ENCODE data around the gene DSCAM.

Gene DSCAM

GRCh38 chr21:40386294-40386911, 460.6 kb downstream of the DSCAM start:
- DNase-seq (ENCODE audit: low read depth in 2 of 2): no peak

- DNase-seq (ENCODE audit: low read depth in 2 of 2): no peak
Measured at GRCh38 chr21:40385883-40386282, 461.1 kb downstream of the DSCAM start.

DNA sequence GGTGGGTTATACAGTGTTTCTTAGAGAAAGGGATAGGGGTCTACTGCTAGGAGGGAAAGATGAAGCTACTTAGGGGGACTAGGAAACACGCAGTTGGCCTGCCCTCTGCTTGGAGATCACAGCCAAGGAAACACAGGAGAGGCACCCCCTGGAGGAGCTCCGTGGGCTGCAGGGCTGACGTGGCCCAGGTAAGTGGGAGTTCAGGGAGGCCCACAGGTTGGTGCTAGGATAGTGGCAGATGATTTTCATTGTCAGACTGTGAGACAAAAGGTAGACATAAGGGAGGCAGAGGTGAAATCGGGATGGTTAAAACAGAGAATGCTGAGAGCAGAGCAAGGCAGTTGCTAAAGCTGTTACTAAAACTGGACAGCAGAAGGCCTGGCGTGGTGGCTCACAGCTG, 463.0 kb downstream of the DSCAM start:
- no peak for DNase-seq (ENCODE audit: low read depth in 2 of 2)

DNA sequence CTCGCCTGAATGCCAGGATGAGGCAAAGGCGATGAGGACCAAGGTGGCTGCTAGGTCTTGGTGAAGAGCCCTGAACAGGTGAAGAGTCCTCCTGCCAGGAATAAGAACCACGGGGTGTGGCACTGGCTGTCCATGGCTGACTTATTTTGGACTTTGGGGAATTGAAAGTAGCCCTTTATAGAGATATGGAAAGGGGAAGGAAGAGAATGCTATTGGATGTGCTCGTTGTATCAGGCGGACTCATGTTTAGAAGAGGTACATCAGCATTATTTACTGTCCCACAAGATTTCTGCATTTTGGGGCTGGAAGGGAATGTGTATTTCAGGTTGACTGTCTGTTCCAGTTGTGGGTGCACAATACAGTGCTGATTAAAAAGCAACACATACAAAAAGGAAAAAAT, 465.8 kb downstream of the DSCAM start:
- no peak for DNase-seq (ENCODE audit: low read depth in 2 of 2)

GRCh38 chr21:40379881-40380810, 466.8 kb downstream of the DSCAM start:
- DNase-seq (ENCODE audit: low read depth in 2 of 2): no peak

DNA sequence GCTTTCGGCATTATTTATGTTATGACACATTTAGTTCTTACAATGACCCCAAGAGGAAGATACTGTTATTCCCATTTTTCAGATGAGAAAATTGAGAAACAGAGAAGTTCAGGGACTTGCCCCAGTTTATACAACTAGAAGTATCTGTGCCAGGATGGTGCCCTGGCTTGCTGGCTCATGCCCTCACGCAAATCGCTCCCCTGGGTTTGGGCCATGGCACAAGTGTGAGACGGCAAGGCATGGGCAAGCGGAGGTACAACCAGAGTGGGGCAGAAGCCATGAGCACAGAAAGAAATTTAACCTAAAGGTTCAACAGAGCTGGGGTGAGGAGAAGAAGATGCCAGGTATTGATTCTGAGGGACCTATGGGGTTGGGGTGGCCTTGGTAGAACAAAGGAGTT, 469.8 kb downstream of the DSCAM start:
- DNase-seq (ENCODE audit: low read depth in 2 of 2): no peak

- no peak for DNase-seq (ENCODE audit: low read depth in 2 of 2)
Measured at GRCh38 chr21:40373761-40374160, 473.2 kb downstream of the DSCAM start.

GRCh38 chr21:40372506-40372905, 474.5 kb downstream of the DSCAM start:
- DNase-seq (ENCODE audit: low read depth in 2 of 2): no peak

DNA sequence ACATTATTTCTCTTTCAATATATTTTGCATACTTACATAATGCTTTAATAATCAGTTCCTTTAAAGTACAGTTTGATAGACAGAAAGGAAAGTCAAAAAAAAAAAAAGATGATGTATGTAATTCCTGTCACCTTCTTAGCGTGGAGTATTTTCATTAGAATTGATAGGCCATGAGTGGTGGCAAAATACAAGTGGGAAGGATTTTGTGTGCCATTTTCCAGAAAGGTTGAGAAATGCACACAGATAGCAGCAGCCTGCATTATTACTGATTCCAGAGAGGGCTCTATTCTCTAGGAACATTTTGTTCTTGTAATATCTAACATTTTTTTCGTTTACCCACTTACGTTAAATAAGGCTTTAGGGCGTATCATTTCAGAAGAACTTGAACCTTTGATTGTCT, 475.6 kb downstream of the DSCAM start:
- DNase-seq (ENCODE audit: low read depth in 2 of 2): no peak

GRCh38 chr21:40356644-40357043, 490.3 kb downstream of the DSCAM start:
- no peak for DNase-seq (ENCODE audit: low read depth in 2 of 2)

- no peak for DNase-seq (ENCODE audit: low read depth in 2 of 2)
Measured at GRCh38 chr21:40355076-40355475, 491.9 kb downstream of the DSCAM start.

GRCh38 chr21:40351006-40351405, 496.0 kb downstream of the DSCAM start:
- no peak for DNase-seq (ENCODE audit: low read depth in 2 of 2)

GRCh38 chr21:40349591-40349990, 497.4 kb downstream of the DSCAM start:
- no peak for DNase-seq (ENCODE audit: low read depth in 2 of 2)

- DNase-seq (ENCODE audit: low read depth in 2 of 2): no peak
Measured at GRCh38 chr21:40345711-40346321, 501.1 kb downstream of the DSCAM start.

DNA sequence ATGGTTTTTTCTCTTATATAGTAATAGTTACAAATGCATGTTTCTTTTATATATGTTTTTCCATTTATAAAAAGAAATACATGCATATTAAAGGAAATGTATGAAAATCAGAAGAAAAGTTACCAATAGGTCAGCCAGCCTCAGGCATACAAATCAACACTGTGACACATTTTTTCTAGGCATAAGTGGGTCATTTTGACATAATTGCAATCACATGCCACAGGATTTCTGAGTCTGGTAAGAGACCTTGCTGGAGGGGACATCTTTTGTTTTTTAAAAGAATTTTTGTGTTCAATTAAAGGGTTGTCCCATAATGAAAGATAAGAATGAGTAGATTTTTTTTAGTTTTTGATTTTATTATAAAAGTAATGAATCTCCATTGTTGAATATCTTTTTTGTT, 506.6 kb downstream of the DSCAM start:
- no peak for DNase-seq (ENCODE audit: low read depth in 2 of 2)

DNA sequence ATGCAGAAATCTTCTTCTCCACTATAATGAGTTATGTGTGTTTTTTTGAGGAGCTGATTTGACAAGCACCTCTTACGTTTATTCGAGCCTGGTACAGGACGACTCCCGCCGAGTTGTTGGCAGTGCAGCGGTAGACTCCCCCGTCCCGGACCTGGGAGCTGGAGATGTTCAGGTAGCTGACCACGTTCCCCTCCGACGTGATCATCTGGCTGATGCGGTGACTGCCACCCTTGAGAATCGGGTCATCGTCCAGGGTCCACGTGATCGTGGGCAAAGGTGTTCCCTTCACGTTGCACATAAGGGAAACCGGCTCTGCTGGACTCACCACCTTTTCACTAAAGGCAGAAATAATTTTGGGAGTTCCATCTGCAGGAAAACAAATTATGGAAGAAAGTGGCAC, 507.9 kb downstream of the DSCAM start:
- DNase-seq (ENCODE audit: low read depth in 2 of 2): no peak

DNA sequence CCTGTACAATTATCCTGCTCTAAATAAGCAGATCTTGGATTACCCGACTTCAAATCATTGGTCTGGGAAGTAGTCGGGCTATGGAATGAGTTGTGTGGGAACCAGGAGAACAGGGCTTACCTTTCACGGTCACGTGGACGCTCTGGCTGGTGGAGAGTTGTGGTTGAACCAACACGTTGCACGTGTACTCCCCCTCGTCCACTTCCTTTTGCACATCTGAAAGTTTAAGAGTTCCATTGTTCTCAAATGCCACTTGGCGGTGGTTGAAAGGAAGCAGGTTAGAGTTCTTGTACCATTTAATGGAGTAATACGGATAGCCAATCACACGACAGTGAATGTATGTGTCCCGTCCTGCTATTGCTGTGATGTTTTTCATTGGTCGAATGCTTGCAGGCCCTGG, 509.0 kb downstream of the DSCAM start:
- DNase-seq (ENCODE audit: low read depth in 2 of 2): no peak

DNA sequence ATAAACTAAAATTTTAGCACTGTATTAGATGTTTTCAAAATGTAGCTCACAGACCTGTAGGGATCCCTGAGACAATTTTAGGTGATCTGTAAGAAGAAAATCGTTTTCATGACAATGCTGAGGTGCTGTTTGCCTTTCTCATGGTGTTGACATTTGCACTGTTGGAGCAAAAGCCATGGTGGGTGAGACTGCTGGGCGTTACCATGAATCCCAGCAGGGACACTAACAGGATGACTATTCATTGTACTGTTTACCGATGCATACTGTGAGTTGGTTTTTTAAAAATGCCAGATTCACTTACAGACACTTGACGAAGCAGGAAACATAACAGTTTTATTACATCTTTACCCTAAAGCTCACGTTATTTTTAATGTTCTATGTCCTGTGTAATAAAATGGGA, 511.3 kb downstream of the DSCAM start:
- DNase-seq (ENCODE audit: low read depth in 2 of 2): no peak

GRCh38 chr21:40334159-40334558, 512.8 kb downstream of the DSCAM start:
- no peak for DNase-seq (ENCODE audit: low read depth in 2 of 2)

DNA sequence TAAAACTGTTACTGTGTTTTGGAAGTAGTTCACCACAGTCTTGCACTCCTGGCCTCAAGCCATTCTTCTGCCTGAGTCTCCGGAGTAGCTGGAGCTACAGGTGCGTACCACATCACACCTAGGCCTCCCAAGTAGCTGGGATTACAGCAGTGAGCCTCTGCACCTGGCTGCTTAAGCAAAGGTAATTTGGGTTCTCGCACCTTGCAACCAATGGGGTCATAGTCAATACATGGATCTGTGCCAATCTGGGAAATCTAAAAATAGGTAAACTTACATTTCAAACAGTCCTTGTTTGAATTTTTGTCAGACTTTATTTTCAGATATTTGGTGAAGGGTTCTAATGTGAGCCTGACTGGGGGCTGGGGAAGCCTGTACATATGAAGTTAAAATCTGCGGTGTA, 513.2 kb downstream of the DSCAM start:
- no peak for DNase-seq (ENCODE audit: low read depth in 2 of 2)

GRCh38 chr21:40331804-40332203, 515.2 kb downstream of the DSCAM start:
- no peak for DNase-seq (ENCODE audit: low read depth in 2 of 2)

DNA sequence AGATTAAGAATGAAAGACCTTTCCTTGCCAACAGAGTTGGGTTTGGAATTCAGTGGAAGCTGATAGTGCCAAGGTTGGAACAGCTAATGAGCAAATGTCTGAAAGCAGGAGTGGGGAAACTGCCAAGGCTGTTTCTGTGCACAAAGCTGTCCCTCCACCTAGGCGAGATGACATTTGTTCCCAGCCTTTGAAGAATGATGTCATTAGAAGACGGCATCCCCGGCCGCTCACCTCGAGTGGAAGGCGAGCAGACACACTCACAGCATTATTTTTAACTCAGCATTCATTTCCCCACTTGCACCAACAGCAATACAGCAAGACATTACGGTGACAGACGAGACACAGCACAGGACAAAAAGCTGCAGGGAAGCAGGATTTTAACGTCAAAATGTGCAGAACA, 515.8 kb downstream of the DSCAM start:
- DNase-seq (ENCODE audit: low read depth in 2 of 2): no peak

DNA sequence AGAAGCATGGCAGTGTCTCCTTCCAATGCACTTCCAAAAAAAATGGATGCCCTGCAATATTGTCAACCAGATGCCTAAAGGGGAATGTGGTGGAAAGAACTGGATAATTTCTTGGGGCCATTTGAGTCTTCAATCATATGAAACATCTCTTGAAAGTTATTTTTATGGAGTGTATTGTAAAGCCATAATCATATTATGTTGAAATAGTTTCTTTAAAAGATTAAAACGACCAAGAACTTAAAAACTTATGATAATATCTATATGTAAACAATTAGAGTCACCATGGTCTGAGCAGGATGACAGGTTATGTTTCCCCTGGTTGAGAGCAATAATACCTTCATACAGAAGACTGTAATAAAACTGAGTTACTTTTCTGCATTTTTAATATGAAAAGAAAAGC, 522.6 kb downstream of the DSCAM start:
- no peak for DNase-seq (ENCODE audit: low read depth in 2 of 2)
